IPS DF 19.7 (cell line): ENCODE data around the gene THRA.

Source experiments
- DNase-seq: peaks from one replicate; pipeline ENCODE4 v3.0.0-alpha.2; 2013; ENCODE audit warnings: low read depth, low spot score

Gene THRA

GRCh38 chr17:40064971-40065768, 2.4 kb downstream of the THRA start:
- no peak for DNase-seq

GRCh38 chr17:40065769-40066510, 3.2 kb downstream of the THRA start:
- DNase-seq, result no peak

- no peak for DNase-seq
Measured at GRCh38 chr17:40067710-40068109, 4.9 kb downstream of the THRA start.

- DNase-seq, result no peak
Measured at GRCh38 chr17:40068129-40068581, 5.4 kb downstream of the THRA start.

- no peak for DNase-seq
Measured at GRCh38 chr17:40068584-40068916, 5.8 kb downstream of the THRA start.

GRCh38 chr17:40068917-40069750, 6.4 kb downstream of the THRA start:
- no peak for DNase-seq

GRCh38 chr17:40069751-40070708, 7.3 kb downstream of the THRA start:
- DNase-seq, result no peak

GRCh38 chr17:40070709-40071312, 8.0 kb downstream of the THRA start:
- DNase-seq, result no peak

- no peak for DNase-seq
Measured at GRCh38 chr17:40071313-40072039, 8.7 kb downstream of the THRA start.

GRCh38 chr17:40072040-40072734, 9.4 kb downstream of the THRA start:
- no peak for DNase-seq

- no peak for DNase-seq
Measured at GRCh38 chr17:40072735-40073346, 10.1 kb downstream of the THRA start.

GRCh38 chr17:40073454-40074174, 10.8 kb downstream of the THRA start:
- no peak for DNase-seq

- DNase-seq, result no peak
Measured at GRCh38 chr17:40074175-40074512, 11.4 kb downstream of the THRA start.

- DNase-seq, result no peak
Measured at GRCh38 chr17:40074871-40075200, 12.1 kb downstream of the THRA start.

GRCh38 chr17:40075201-40075941, 12.6 kb downstream of the THRA start:
- DNase-seq, result no peak

- no peak for DNase-seq
Measured at GRCh38 chr17:40075942-40076498, 13.3 kb downstream of the THRA start.

- DNase-seq, result no peak
Measured at GRCh38 chr17:40076591-40076990, 13.8 kb downstream of the THRA start.
